ENCODE measurements around the gene OST4.
A peak's percentile ranks its signal among the peaks of the same experiment; 100 is the strongest.

GRCh38 chr2:27085673-27086089 is 14.2 kb upstream of the OST4 start:
- TF ChIP-seq, protein P1, sequence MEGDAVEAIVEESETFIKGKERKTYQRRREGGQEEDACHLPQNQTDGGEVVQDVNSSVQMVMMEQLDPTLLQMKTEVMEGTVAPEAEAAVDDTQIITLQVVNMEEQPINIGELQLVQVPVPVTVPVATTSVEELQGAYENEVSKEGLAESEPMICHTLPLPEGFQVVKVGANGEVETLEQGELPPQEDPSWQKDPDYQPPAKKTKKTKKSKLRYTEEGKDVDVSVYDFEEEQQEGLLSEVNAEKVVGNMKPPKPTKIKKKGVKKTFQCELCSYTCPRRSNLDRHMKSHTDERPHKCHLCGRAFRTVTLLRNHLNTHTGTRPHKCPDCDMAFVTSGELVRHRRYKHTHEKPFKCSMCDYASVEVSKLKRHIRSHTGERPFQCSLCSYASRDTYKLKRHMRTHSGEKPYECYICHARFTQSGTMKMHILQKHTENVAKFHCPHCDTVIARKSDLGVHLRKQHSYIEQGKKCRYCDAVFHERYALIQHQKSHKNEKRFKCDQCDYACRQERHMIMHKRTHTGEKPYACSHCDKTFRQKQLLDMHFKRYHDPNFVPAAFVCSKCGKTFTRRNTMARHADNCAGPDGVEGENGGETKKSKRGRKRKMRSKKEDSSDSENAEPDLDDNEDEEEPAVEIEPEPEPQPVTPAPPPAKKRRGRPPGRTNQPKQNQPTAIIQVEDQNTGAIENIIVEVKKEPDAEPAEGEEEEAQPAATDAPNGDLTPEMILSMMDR (IDR thresholded peaks at IDR 0.05): peak in 2 of 4 experiments; percentile 13 to 32
- TF ChIP-seq POLR2A (IDR thresholded peaks at IDR 0.05) (peak in 1 of 2 donors; percentile 7), EP300 (IDR thresholded peaks at IDR 0.05) (no peak)

Measured in sigmoid colon (tissue), 4 donors.